ENCODE measurements around the gene DLG5. TPM values are rescaled to one million over a fixed set of nuclear protein-coding genes. Genes with fewer than 3 reads are reported as not detected.

Gene DLG5
- total and polyA plus RNA-seq, 2 donors (not counting 1 experiment from before 2014, with no cell fraction given), result 0.51 to 0.54 TPM

DNA sequence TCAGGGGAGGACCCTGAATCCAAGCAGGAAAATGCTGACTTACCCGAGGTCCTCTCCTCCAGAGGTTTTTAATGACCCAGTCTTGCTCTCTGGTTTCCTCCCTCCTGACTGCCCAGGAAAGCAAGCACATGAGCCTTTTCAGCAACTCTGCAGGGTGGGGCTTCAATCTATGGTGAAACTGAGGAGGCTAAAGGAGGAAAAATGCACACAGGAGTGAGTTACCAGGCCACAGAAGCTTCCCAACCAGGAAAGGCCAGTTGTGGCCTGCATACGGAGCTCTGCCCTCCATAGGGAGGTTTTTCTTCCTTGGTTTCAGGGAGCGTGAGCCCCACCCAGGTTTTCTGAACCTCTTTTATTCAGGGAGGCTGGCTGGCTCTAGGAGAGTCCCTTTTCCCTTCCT is 14.1 kb upstream of the DLG5 start:
- 11% methylated on average over 1 of the region's 3 CpGs for WGBS (ENCODE audit: insufficient coverage)
- H3K27ac Mint-ChIP-seq, result no peak overlapping the region
- H3K27ac ChIP-seq (ENCODE audit: low read length in 2 of 2), result no peak overlapping the region
- H3K9me3 Mint-ChIP-seq (ENCODE audit: insufficient read depth), result no peaks in the 10 kb centered on the region
- no peak for ATAC-seq (ENCODE audit: low read depth)
- ChIA-PET CTCF (no interaction called here), POLR2A (no interaction called here)
- TF ChIP-seq EZH2 (IDR thresholded peaks at IDR 0.05; ENCODE audit: borderline replicate concordance, insufficient read depth, low read depth, low read length, poor library complexity, severe bottlenecking), result no peak
- TF ChIP-seq, protein P1, sequence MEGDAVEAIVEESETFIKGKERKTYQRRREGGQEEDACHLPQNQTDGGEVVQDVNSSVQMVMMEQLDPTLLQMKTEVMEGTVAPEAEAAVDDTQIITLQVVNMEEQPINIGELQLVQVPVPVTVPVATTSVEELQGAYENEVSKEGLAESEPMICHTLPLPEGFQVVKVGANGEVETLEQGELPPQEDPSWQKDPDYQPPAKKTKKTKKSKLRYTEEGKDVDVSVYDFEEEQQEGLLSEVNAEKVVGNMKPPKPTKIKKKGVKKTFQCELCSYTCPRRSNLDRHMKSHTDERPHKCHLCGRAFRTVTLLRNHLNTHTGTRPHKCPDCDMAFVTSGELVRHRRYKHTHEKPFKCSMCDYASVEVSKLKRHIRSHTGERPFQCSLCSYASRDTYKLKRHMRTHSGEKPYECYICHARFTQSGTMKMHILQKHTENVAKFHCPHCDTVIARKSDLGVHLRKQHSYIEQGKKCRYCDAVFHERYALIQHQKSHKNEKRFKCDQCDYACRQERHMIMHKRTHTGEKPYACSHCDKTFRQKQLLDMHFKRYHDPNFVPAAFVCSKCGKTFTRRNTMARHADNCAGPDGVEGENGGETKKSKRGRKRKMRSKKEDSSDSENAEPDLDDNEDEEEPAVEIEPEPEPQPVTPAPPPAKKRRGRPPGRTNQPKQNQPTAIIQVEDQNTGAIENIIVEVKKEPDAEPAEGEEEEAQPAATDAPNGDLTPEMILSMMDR (IDR thresholded peaks at IDR 0.05), result no peak
- H2AFZ ChIP-seq (ENCODE audit: insufficient read depth, low read depth, low read length, poor library complexity, severe bottlenecking), result no peak overlapping the region
- no peaks in the 10 kb centered on the region for H3K27me3 ChIP-seq (replicated peaks in 1 of 4; ENCODE audit: control extremely low read depth in 1 of 4, control insufficient read depth in 3 of 4, insufficient read depth in 4 of 4, low read length in 3 of 4)
- no peaks in the 10 kb centered on the region for H3K4me1 ChIP-seq (ENCODE audit: control insufficient read depth in 2 of 2, insufficient read depth in 2 of 2, low read length in 2 of 2)
- DNase-seq, result no peak
- no peaks in the 10 kb centered on the region for H3K36me3 ChIP-seq (replicated peaks in 1 of 2; ENCODE audit: control extremely low read depth in 1 of 2, control insufficient read depth in 1 of 2, extremely low read depth in 1 of 2, insufficient read depth in 2 of 2, low read length in 1 of 2)
- H3K4me1 Mint-ChIP-seq, result no peaks in the 10 kb centered on the region
- H3K9ac ChIP-seq (ENCODE audit: low read length), result no peak overlapping the region
- H3K27me3 Mint-ChIP-seq, result peaks cover 14% of the 10 kb centered on the region
- H3K4me3 ChIP-seq (ENCODE audit: control extremely low read depth in 1 of 5, extremely low read depth in 1 of 5, insufficient read depth in 1 of 5, low read depth in 2 of 5, low read length in 4 of 5), result no peak overlapping the region
- H4K20me1 ChIP-seq (ENCODE audit: control insufficient read depth, insufficient read depth, low read length, poor library complexity, severe bottlenecking), result no peaks in the 10 kb centered on the region
- no peak overlapping the region for H3K4me2 ChIP-seq (replicated peaks; ENCODE audit: low read depth, low read length, poor library complexity, severe bottlenecking)
- H3K9me3 ChIP-seq (ENCODE audit: control extremely low read depth in 1 of 3, control insufficient read depth in 2 of 3, insufficient read depth in 1 of 3, low read length in 2 of 3), result no peaks in the 10 kb centered on the region
- intact Hi-C loops (cut with micrococcal nuclease), result no loop called here
- no peaks in the 10 kb centered on the region for H3K79me2 ChIP-seq (ENCODE audit: control insufficient read depth, insufficient read depth, low read length)
- no peak overlapping the region for H3K4me3 Mint-ChIP-seq

DNA sequence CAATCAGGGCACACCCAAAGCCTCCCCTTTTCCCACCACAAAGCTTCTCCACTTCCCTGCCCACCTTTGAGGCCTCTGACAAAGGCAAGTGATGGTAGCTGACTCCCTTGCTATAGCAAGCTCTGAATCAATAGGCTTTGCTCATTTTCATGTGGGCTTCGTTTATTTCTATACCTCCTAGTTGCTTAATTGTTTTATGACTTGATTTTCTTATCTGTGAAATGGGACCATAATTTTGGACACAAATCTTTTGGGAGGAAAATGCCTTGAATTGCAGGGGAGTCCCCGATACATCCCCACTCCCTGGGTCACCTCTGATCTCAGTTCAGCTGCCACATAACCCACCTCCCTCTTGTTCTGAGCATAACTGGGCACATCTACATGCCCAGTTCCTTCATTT is 13.7 kb upstream of the DLG5 start:
- Mint-ChIP-seq H3K27me3 (peaks cover 14% of the 10 kb centered on the region), H3K27ac (no peak overlapping the region), H3K9me3 (ENCODE audit: insufficient read depth) (no peaks in the 10 kb centered on the region), H3K4me1 (no peaks in the 10 kb centered on the region), H3K4me3 (no peak overlapping the region)
- WGBS (ENCODE audit: insufficient coverage), result no CpG with 5 or more reads among the region's 2 CpGs
- no peaks in the 10 kb centered on the region for H3K27me3 ChIP-seq (replicated peaks in 1 of 4; ENCODE audit: control extremely low read depth in 1 of 4, control insufficient read depth in 3 of 4, insufficient read depth in 4 of 4, low read length in 3 of 4)
- TF ChIP-seq, protein P1 (IDR thresholded peaks at IDR 0.05), result no peak
- TF ChIP-seq EZH2 (IDR thresholded peaks at IDR 0.05; ENCODE audit: borderline replicate concordance, insufficient read depth, low read depth, low read length, poor library complexity, severe bottlenecking), result no peak
- H3K4me3 ChIP-seq (ENCODE audit: control extremely low read depth in 1 of 5, extremely low read depth in 1 of 5, insufficient read depth in 1 of 5, low read depth in 2 of 5, low read length in 4 of 5), result no peak overlapping the region
- no peaks in the 10 kb centered on the region for H3K4me1 ChIP-seq (ENCODE audit: control insufficient read depth in 2 of 2, insufficient read depth in 2 of 2, low read length in 2 of 2)
- ChIA-PET POLR2A (no interaction called here), CTCF (no interaction called here)
- no peak overlapping the region for H3K27ac ChIP-seq (ENCODE audit: low read length in 2 of 2)
- no peaks in the 10 kb centered on the region for H3K79me2 ChIP-seq (ENCODE audit: control insufficient read depth, insufficient read depth, low read length)
- no peak for DNase-seq
- no peaks in the 10 kb centered on the region for H3K9me3 ChIP-seq (ENCODE audit: control extremely low read depth in 1 of 3, control insufficient read depth in 2 of 3, insufficient read depth in 1 of 3, low read length in 2 of 3)
- H4K20me1 ChIP-seq (ENCODE audit: control insufficient read depth, insufficient read depth, low read length, poor library complexity, severe bottlenecking), result no peaks in the 10 kb centered on the region
- H3K36me3 ChIP-seq (replicated peaks in 1 of 2; ENCODE audit: control extremely low read depth in 1 of 2, control insufficient read depth in 1 of 2, extremely low read depth in 1 of 2, insufficient read depth in 2 of 2, low read length in 1 of 2), result no peaks in the 10 kb centered on the region
- intact Hi-C loops (cut with micrococcal nuclease), result no loop called here
- no peak overlapping the region for H3K9ac ChIP-seq (ENCODE audit: low read length)
- no peak overlapping the region for H2AFZ ChIP-seq (ENCODE audit: insufficient read depth, low read depth, low read length, poor library complexity, severe bottlenecking)
- no peak for ATAC-seq (ENCODE audit: low read depth)
- no peak overlapping the region for H3K4me2 ChIP-seq (replicated peaks; ENCODE audit: low read depth, low read length, poor library complexity, severe bottlenecking)
